ENCODE data around the gene IL15RA. TPM values are rescaled to one million over a fixed set of nuclear protein-coding genes. Genes with fewer than 3 reads are reported as not detected.
"Not testable (repeated sequence)": the region's sequence is repeated elsewhere in the genome, so short reads cannot be mapped to it uniquely, and the experiment has no call there.

Gene IL15RA
- total RNA-seq, 1 experiment from 2014 or later, result 0.79 TPM

- in situ Hi-C loops (cut with HindIII; ENCODE audit: low pct_unique_long_range_greater_than_20kb, low sequenced_read_pairs), result no loop called here
- no peak for DNase-seq (ENCODE audit: low read depth, low spot score)
These were observed 31.8 kb upstream of the IL15RA start for GRCh38 chr10:6009150-6009549.

GRCh38 chr10:6008497-6009142 is 31.3 kb upstream of the IL15RA start:
- in situ Hi-C loops (cut with HindIII; ENCODE audit: low pct_unique_long_range_greater_than_20kb, low sequenced_read_pairs), result no loop called here

GRCh38 chr10:6006991-6007390 is 29.6 kb upstream of the IL15RA start:
- DNase-seq (ENCODE audit: low read depth, low spot score), result no peak
- in situ Hi-C loops (cut with HindIII; ENCODE audit: low pct_unique_long_range_greater_than_20kb, low sequenced_read_pairs), result no loop called here

More at GRCh38 chr10:6008497-6009142, 31.3 kb upstream of the IL15RA start:
- no peak for DNase-seq (ENCODE audit: low read depth, low spot score)

- in situ Hi-C loops (cut with HindIII; ENCODE audit: low pct_unique_long_range_greater_than_20kb, low sequenced_read_pairs), result no loop called here
- DNase-seq (ENCODE audit: low read depth, low spot score), result no peak
These were observed 29.2 kb upstream of the IL15RA start for GRCh38 chr10:6006546-6006945.

DNA sequence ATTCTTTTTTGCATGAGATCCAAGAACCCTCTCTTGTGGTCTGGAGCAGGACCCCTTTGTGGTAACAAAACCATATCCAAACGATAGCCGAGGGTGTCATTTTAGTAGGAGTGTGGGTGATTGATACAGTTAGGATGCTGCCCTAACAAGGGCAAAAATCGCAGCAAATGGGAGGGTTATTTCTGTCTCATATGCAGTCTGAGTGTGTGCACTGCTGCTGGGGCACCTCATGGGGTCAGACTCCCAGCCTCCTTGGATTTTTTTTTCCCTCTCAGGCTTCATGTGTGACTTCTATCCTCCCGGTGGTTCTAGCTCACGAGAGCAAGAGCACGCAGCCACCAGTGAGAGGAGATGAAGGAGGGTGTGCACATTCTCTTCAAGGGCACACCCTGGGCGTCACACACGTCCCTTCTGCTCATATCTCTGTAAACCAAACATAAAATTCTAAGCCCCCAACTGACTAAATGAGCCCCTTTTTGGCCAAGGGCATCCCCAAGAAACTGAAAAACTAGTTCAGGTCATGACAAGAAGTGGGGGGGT is 28.6 kb upstream of the IL15RA start:
- no peak for DNase-seq (ENCODE audit: low read depth, low spot score)
- in situ Hi-C loops (cut with HindIII; ENCODE audit: low pct_unique_long_range_greater_than_20kb, low sequenced_read_pairs), result no loop called here

DNA sequence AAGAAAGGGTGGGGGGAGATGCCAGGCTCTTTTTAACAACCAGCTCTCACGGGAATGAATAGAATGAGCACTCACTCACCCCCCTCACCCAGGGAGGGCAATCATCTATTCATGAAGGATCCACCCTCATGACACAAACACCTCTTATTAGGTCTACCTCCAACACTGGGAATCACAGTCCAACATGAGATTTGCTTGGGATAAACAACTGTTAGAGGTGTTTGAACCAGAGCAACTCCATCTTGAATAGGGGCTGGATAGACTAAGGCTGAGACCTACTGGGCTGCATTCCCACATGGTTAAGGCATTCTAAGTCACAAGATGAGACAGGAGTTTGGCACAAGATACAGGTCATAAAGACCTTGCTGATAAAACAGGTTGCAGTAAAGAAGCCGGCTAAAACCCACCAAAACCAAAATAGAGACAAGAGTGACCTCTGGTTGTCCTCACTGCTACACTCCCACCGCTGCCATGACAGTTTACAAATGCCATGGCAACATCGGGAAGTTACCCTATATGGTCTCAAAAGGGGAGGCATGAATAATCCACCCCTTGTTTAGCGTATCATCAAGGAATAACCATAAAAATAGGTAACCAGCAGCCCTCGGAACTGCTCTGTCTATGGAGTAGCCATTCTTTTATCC is 27.9 kb upstream of the IL15RA start:
- DNase-seq (ENCODE audit: low read depth, low spot score); in situ Hi-C loops (cut with HindIII; ENCODE audit: low pct_unique_long_range_greater_than_20kb, low sequenced_read_pairs): not testable (repeated sequence)

DNA sequence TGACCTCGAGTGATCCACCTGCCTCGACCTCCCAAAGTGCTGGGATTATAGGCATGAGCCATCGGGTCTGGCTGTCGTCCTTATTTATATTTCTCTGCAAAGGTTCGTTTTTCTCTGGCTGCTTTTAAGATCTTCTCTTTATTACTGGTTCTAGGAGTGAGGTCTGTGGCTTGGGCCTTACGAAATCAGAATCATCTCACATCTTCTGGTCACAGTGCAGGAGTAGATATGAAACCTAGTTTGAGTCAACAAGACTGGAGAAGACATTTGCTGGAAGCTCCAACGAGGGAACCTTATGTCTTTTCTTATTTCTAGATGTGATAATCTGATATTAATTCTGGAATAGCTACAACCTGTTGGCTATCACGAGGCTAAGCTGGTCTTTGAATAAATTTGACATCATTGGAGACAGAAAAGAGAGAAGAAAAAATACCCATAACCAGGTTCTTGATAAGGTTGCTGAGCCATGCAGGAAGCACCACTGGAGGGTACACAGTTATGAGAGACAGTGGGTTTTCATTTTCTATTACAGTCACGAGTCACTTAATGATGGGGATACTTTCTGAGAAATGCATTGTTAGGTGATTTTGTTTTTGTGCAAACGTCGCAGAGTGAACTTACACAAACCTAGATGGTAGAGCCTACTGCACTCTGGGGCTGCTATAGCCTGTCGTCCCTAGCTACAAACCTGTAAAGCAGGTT is 25.6 kb upstream of the IL15RA start:
- in situ Hi-C loops (cut with HindIII; ENCODE audit: low pct_unique_long_range_greater_than_20kb, low sequenced_read_pairs), result no loop called here
- DNase-seq (ENCODE audit: low read depth, low spot score), result no peak

DNA sequence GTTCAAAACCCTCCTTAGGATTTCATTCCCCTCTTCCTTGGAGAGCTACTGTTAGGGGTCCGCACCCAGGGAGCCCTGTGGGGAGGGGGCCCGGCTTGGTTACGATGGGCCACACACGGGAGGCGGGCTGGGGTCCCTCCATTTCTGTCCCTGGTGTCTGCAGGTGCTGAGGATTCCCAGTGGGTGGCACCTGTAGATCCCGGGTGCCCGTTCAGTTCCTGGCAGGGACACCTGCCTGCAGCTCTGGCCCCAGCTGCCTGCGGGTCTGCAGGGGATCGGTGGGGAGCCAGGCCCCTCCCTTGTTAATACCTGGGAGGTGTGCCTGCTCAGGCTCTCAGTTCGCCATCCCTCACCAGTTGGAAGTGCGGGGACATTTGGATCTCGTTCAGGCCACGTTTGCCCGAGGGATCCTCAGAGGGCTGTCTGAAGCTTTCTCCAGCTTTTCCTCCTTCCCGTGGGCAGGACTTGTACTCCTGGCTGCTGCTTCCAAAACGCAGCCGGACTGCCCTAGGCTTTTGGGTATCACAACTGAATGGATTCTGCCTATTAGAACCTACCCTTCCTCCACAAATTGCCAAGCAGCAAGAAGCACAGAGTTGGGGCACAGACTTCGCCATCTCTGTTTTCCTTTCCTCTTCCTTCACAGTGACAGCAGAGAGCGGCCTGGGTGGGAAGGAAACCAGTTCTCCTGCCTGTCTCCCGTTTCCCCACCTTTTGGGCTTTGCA is 22.3 kb upstream of the IL15RA start:
- no peak for DNase-seq (ENCODE audit: low read depth, low spot score)
- in situ Hi-C loops (cut with HindIII; ENCODE audit: low pct_unique_long_range_greater_than_20kb, low sequenced_read_pairs), result no loop called here

- in situ Hi-C loops (cut with HindIII; ENCODE audit: low pct_unique_long_range_greater_than_20kb, low sequenced_read_pairs), result no loop called here
- no peak for DNase-seq (ENCODE audit: low read depth, low spot score)
These were observed 19.4 kb upstream of the IL15RA start for GRCh38 chr10:5996696-5997095.

GRCh38 chr10:5992398-5992797 is 15.1 kb upstream of the IL15RA start:
- DNase-seq (ENCODE audit: low read depth, low spot score), result no peak
- in situ Hi-C loops (cut with HindIII; ENCODE audit: low pct_unique_long_range_greater_than_20kb, low sequenced_read_pairs), result no loop called here

DNA sequence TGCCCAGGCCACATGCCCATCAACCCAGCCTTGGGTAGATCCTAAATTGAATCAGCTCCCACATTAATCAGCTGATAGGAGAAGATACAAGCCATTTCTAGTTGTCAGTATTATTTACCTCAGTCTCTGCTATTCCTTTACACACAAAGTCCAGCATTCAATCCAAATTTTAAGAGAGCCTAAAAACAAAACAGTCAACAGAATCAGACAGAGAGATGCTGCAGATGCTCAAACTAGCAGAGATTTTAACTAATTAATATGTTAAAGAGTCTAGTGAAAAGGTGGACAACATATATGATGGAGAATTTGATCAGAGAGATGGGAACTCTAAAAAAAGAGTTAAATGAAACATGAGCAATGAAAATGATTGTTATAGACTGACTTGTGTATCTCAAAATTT is 14.4 kb upstream of the IL15RA start:
- no peak for DNase-seq (ENCODE audit: low read depth, low spot score)

DNA sequence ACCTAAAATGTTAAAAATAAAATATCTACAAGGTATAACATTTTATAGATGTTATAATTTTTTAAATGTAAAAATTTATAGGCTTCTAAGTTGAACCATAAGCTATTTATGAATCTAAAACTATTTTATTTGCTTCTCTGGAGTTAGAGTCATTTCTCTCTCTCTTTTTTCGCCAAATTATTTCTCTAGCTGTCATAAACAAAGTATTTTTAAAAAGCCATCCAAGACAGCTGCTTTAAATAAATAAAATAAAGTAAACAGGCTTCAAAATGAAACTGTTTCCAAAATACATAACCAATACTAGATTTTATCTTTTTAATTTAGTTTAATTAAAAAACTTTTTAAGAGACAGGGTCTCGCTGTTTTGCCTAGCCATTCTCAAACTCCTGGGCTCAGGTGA is 12.4 kb upstream of the IL15RA start:
- DNase-seq (ENCODE audit: low read depth, low spot score), result no peak
- in situ Hi-C loops (cut with HindIII; ENCODE audit: low pct_unique_long_range_greater_than_20kb, low sequenced_read_pairs), result no loop called here

More for the DNA sequence above, 14.4 kb upstream of the IL15RA start:
- in situ Hi-C loops (cut with HindIII; ENCODE audit: low pct_unique_long_range_greater_than_20kb, low sequenced_read_pairs), result no loop called here

GRCh38 chr10:5988336-5988920 is 11.1 kb upstream of the IL15RA start:
- no peak for DNase-seq (ENCODE audit: low read depth, low spot score)
- in situ Hi-C loops (cut with HindIII; ENCODE audit: low pct_unique_long_range_greater_than_20kb, low sequenced_read_pairs), result no loop called here

GRCh38 chr10:5987747-5988146 is 10.4 kb upstream of the IL15RA start:
- in situ Hi-C loops (cut with HindIII; ENCODE audit: low pct_unique_long_range_greater_than_20kb, low sequenced_read_pairs), result no loop called here
- no peak for DNase-seq (ENCODE audit: low read depth, low spot score)

GRCh38 chr10:5985029-5985428 is 7.7 kb upstream of the IL15RA start:
- in situ Hi-C loops (cut with HindIII; ENCODE audit: low pct_unique_long_range_greater_than_20kb, low sequenced_read_pairs), result no loop called here
- DNase-seq (ENCODE audit: low read depth, low spot score), result no peak

DNA sequence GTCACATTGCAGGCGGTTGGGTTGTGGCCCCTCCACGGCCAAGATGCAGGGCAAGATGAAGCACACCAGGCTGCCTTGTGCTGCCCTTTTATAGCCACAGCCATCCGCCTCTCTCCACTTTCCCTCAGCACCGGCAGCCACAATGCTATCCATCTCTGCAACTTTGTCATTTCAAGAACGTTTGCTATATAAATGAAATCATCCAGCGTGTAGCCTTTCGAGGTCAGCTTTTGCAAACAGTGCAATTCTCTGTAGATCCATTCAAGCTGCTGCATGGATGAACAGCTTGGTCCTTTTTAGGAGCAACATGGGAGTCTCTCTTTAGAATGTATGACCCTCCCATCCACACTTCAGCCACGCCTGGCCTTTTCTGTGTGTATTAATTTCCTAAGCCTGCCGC is 6.4 kb upstream of the IL15RA start:
- in situ Hi-C loops (cut with HindIII; ENCODE audit: low pct_unique_long_range_greater_than_20kb, low sequenced_read_pairs), result no loop called here
- DNase-seq (ENCODE audit: low read depth, low spot score), result no peak

DNA sequence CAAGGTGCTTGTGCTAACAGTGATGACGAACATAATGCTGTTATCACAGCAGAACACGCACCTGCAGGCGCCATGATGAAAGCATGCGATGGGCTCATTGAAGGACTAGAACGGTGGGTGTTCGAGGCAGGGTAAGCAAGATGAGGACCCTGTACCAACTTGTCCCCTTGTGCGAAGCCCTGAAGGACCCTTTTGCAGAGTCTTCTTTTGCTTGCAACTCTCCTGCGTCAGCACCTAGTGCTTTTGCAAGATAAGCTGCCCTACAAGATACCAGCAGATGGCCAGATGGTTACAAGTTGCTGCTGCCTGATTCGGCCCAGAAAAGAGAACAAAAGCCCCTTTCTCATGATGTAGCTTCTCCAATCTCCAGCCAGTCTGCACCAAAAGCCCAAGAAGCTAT is 4.2 kb upstream of the IL15RA start:
- peak; percentile 27 for DNase-seq (ENCODE audit: low read depth, low spot score)
- in situ Hi-C loops (cut with HindIII; ENCODE audit: low pct_unique_long_range_greater_than_20kb, low sequenced_read_pairs), result no loop called here

DNA sequence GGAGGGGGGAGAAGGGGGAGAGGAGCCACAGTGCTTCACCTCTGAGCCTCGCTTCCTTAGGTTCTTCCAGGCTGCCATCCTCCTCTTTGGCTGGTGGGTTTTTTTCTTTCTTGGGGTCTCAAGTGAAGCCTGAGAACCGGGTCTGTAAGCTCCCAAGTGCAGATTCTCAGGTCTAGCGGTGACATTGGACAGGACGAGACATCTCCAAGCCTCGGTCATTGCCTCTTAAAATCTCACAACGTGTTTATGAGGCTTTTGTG is 817 bp upstream of the IL15RA start:
- DNase-seq (ENCODE audit: low read depth, low spot score), result no peak
- in situ Hi-C loops (cut with HindIII; ENCODE audit: low pct_unique_long_range_greater_than_20kb, low sequenced_read_pairs), result no loop called here
